DOHH2 (cell line): ENCODE measurements around the gene HPS5.

Experiments used
- H3F3A ChIP-seq: fragments of 200-600 bp; sonication (generic), shearing (Covaris generic); 2 replicates; pipeline ENCODE4 v1.6.0; 2016; ENCODE audit warnings: antibody characterized with exemption, mild to moderate bottlenecking; ENCODE audit not compliant: control insufficient read depth, insufficient read depth
- H3K27ac ChIP-seq: fragments of 200-600 bp; sonication (generic); 2 replicates; pipeline ENCODE4 v1.5.1; 2014; ENCODE audit warnings: low read depth, mild to moderate bottlenecking, low read length, moderate library complexity
- H3K27me3 ChIP-seq: fragments of 200-600 bp; sonication (generic); 2 replicates; pipeline ENCODE4 v1.6.1; 2014; ENCODE audit warnings: mild to moderate bottlenecking, low read length, mixed read lengths; ENCODE audit not compliant: control insufficient read depth
- H3K36me3 ChIP-seq: fragments of 200-600 bp; sonication (generic); 2 replicates; pipeline ENCODE4 v1.6.1; 2014; ENCODE audit warnings: mild to moderate bottlenecking, low read length, moderate library complexity, mixed read lengths; ENCODE audit not compliant: control insufficient read depth
- H3K4me1 ChIP-seq: fragments of 200-600 bp; sonication (generic); 2 replicates; pipeline ENCODE4 v1.6.1; 2014; ENCODE audit warnings: mild to moderate bottlenecking, low read length, mixed read lengths; ENCODE audit not compliant: control insufficient read depth
- H3K4me2 ChIP-seq: fragments of 200-600 bp; sonication (generic); 2 replicates; pipeline ENCODE4 v1.6.0; 2014; ENCODE audit warnings: mild to moderate bottlenecking, low read length, moderate library complexity
- H3K4me3 ChIP-seq: fragments of 200-600 bp; sonication (generic); 2 replicates; pipeline ENCODE4 v1.5.1; 2014; ENCODE audit warnings: mild to moderate bottlenecking, low read length, mixed read lengths
- H3K79me2 ChIP-seq: fragments of 200-600 bp; sonication (generic); 2 replicates; pipeline ENCODE4 v1.6.1; 2014; ENCODE audit warnings: mild to moderate bottlenecking, low read length, mixed read lengths; ENCODE audit not compliant: control insufficient read depth
- H3K9me2 ChIP-seq: fragments of 200-600 bp; sonication (generic); replicated peaks from 2 replicates; pipeline ENCODE4 v1.6.1; 2014; ENCODE audit warnings: mild to moderate bottlenecking, low read length, mixed read lengths; ENCODE audit not compliant: control insufficient read depth
- H3K9me3 ChIP-seq: fragments of 200-600 bp; sonication (generic); 2 replicates; pipeline ENCODE4 v1.6.1; 2014; ENCODE audit warnings: antibody characterized with exemption, low read length, mixed read lengths; ENCODE audit not compliant: control insufficient read depth, insufficient read depth
- H4K20me1 ChIP-seq: fragments of 200-600 bp; sonication (generic); 2 replicates; pipeline ENCODE4 v1.6.0; 2014; ENCODE audit warnings: low read depth, mild to moderate bottlenecking, antibody characterized with exemption, low read length, moderate library complexity; ENCODE audit not compliant: control insufficient read depth, insufficient read depth
- CTCF ChIP-seq: fragments of 200-600 bp; sonication (generic); IDR thresholded peaks from one replicate; pipeline ENCODE4 v1.5.1; 2014; ENCODE audit warnings: antibody characterized with exemption, mild to moderate bottlenecking, low read depth, low read length; ENCODE audit not compliant: poor library complexity, severe bottlenecking
- EZH2phosphoT487 ChIP-seq: fragments of 200-600 bp; sonication (generic); IDR thresholded peaks from 2 replicates; pipeline ENCODE4 v1.6.1; 2017; ENCODE audit warnings: borderline replicate concordance, mild to moderate bottlenecking, antibody characterized with exemption, low read length, moderate library complexity, mixed read lengths

HPS5 gene

GRCh38 chr11:18312012-18312411 lies 9.9 kb downstream of the HPS5 start:
- H3K27ac ChIP-seq = no peak overlapping the region

DNA sequence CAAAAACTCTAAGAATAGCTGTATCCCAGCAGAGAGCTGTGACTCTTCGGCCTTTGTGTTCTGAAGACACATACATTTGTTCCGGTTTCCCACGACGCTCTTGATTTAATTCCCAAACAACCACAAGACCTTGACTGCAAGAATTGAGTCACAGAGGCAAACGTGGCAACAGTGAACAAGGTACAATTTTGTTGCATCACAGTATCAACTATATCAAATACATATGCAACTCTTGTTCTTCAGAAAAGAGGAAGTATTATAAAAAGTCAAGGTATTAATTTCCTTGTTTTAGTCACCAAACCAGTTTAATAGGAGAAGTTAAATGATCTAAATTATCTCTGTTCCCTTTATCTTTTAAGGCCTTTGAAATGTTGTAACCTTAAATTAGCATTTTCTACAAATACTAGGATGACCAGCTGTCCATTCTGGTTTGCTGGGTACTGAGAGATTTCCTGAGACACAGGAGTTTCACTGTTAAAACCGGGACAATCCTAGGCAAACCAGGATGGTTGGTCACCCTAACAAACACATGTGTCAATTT lies 11.1 kb downstream of the HPS5 start:
- Histone ChIP-seq H3K4me3 (no peak overlapping the region), H3K4me1 (peaks cover 26% of the 10 kb centered on the region), H3K27me3 (no peaks in the 10 kb centered on the region), H3K36me3 (peaks cover 76% of the 10 kb centered on the region), H3K9me2 (no peaks in the 10 kb centered on the region), H3K4me2 (peak overlapping the region; percentile 46), H4K20me1 (no peaks in the 10 kb centered on the region; the same call in 1 of the 2 replicates), H3F3A (0 out of 2 replicates have a peak, but pooled peaks cover 2% of the 10 kb centered on the region), H3K27ac (peak overlapping the region; percentile 31), H3K79me2 (peaks cover 34% of the 10 kb centered on the region), H3K9me3 (no peaks in the 10 kb centered on the region)
- TF ChIP-seq EZH2phosphoT487 (no peak), CTCF (no peak)

More at GRCh38 chr11:18312012-18312411, 9.9 kb downstream of the HPS5 start:
- Histone ChIP-seq H3K4me3 (no peak overlapping the region), H3K9me2 (no peaks in the 10 kb centered on the region), H3K9me3 (no peaks in the 10 kb centered on the region), H3K27me3 (no peaks in the 10 kb centered on the region), H3K79me2 (peaks cover 44% of the 10 kb centered on the region), H3F3A (0 out of 2 replicates have a peak, but pooled peaks cover 2% of the 10 kb centered on the region), H4K20me1 (no peaks in the 10 kb centered on the region; the same call in 1 of the 2 replicates), H3K36me3 (peaks cover 72% of the 10 kb centered on the region), H3K4me2 (no peak overlapping the region), H3K4me1 (peaks cover 26% of the 10 kb centered on the region)
- TF ChIP-seq CTCF = no peak
- no peak for TF ChIP-seq EZH2phosphoT487

GRCh38 chr11:18309691-18310090 lies 12.2 kb downstream of the HPS5 start:
- no peak overlapping the region for H3K4me2 ChIP-seq
- H3K79me2 ChIP-seq = peaks cover 23% of the 10 kb centered on the region
- no peak overlapping the region for H3K27ac ChIP-seq
- H4K20me1 ChIP-seq = no peaks in the 10 kb centered on the region; the same call in 1 of the 2 replicates
- 0 out of 2 replicates have a peak, but pooled peaks cover 2% of the 10 kb centered on the region for H3F3A ChIP-seq
- H3K9me3 ChIP-seq = no peaks in the 10 kb centered on the region
- TF ChIP-seq CTCF (no peak), EZH2phosphoT487 (no peak)
- no peaks in the 10 kb centered on the region for H3K9me2 ChIP-seq
- no peaks in the 10 kb centered on the region for H3K27me3 ChIP-seq
- no peak overlapping the region for H3K4me3 ChIP-seq
- peaks cover 80% of the 10 kb centered on the region for H3K36me3 ChIP-seq
- peaks cover 26% of the 10 kb centered on the region for H3K4me1 ChIP-seq
